Liver (tissue), 3 donors: ENCODE results near the gene CCDC191.

Source experiments
- CTCF ChIP-seq: fragments of 150-350 bp; IDR thresholded peaks from 2 replicates; pipeline ENCODE4 v1.5.1; 2017; ENCODE audit warnings: improper control_type of control experiment, low read depth, low read length; ENCODE audit not compliant: missing input control
- GABPA ChIP-seq, 2 donors: IDR thresholded peaks in 1 of 2; conservative IDR thresholded peaks in 1 of 2; 2 replicates each; pipeline ENCODE4 v1.6.1; 2016; ENCODE audit warnings: antibody characterized with exemption in 2 of 2, mild to moderate bottlenecking in 1 of 2, moderate library complexity in 1 of 2
- MAX ChIP-seq: IDR thresholded peaks from 2 replicates; pipeline ENCODE4 v1.6.1; 2016; ENCODE audit warnings: antibody characterized with exemption
- RAD21 ChIP-seq, 2 donors: IDR thresholded peaks; 2 replicates each; pipeline ENCODE4 v1.6.1; 2016; ENCODE audit warnings: antibody characterized with exemption in 2 of 2, mild to moderate bottlenecking in 2 of 2
- REST ChIP-seq: IDR thresholded peaks from 2 replicates; pipeline ENCODE4 v1.6.1; 2016; ENCODE audit warnings: antibody characterized with exemption, mild to moderate bottlenecking
- TAF1 ChIP-seq: conservative IDR thresholded peaks from 2 replicates; pipeline ENCODE4 v1.6.1; 2016; ENCODE audit warnings: antibody characterized with exemption, mild to moderate bottlenecking
- YY1 ChIP-seq: IDR thresholded peaks from 2 replicates; pipeline ENCODE4 v1.6.1; 2016; ENCODE audit warnings: antibody characterized with exemption, mild to moderate bottlenecking
- ZBTB33 ChIP-seq: IDR thresholded peaks from 2 replicates; pipeline ENCODE4 v1.6.1; 2016; ENCODE audit warnings: antibody characterized with exemption
- donor health status: healthy.
- donor health status: healthy.

- TF ChIP-seq TAF1 = no peak
- no peak for TF ChIP-seq REST
- TF ChIP-seq YY1 = no peak
- no peak for TF ChIP-seq CTCF
- TF ChIP-seq GABPA (IDR thresholded peaks at IDR 0.05 in 1 of 2, conservative IDR thresholded peaks at IDR 0.05 in 1 of 2) = no peak
- no peak for TF ChIP-seq ZBTB33
- TF ChIP-seq MAX = no peak
- TF ChIP-seq RAD21 (IDR thresholded peaks at IDR 0.05) = no peak
Measured at GRCh38 chr3:114034787-114035545, 21.4 kb downstream of the CCDC191 start.
